Measurements from ENCODE around the gene PPARG.

Gene PPARG

GRCh38 chr3:12405432-12406272 is 116.8 kb downstream of the PPARG start:
- Histone ChIP-seq H3K79me2 (ENCODE audit: insufficient read depth, low read length) (no peaks in the 10 kb centered on the region), H3K9me2 (ENCODE audit: low read depth, low read length) (no peaks in the 10 kb centered on the region), H3K4me2 (ENCODE audit: low read length) (no peak overlapping the region), H2AFZ (ENCODE audit: low read length) (no peak overlapping the region), H4K20me1 (ENCODE audit: insufficient read depth, low read length) (no peaks in the 10 kb centered on the region), H3K27ac (ENCODE audit: low read depth, low read length, poor library complexity, severe bottlenecking) (no peak overlapping the region), H3K9ac (ENCODE audit: low read length) (no peak overlapping the region), H3K4me3 (ENCODE audit: low read depth, low read length, poor library complexity, severe bottlenecking) (no peak overlapping the region), H3K4me1 (ENCODE audit: insufficient read depth, low read length, severe bottlenecking) (no peaks in the 10 kb centered on the region), H3F3A (ENCODE audit: insufficient read depth, low read length) (no peaks in the 10 kb centered on the region), H3K9me3 (ENCODE audit: low read length) (no peaks in the 10 kb centered on the region), H3K36me3 (ENCODE audit: insufficient read depth, low read length) (no peaks in the 10 kb centered on the region), H3K27me3 (ENCODE audit: insufficient read depth, low read length) (no peaks in the 10 kb centered on the region)
- TF ChIP-seq CTCF (IDR thresholded peaks at IDR 0.05; ENCODE audit: low read length) (no peak), EZH2 (IDR thresholded peaks at IDR 0.05; ENCODE audit: borderline replicate concordance, low read length) (no peak)

GRCh38 chr3:12408984-12409683 is 120.3 kb downstream of the PPARG start:
- H3K4me2 ChIP-seq (ENCODE audit: low read length): no peak overlapping the region
- no peak overlapping the region for H2AFZ ChIP-seq (ENCODE audit: low read length)
- H3K9me3 ChIP-seq (ENCODE audit: low read length): no peaks in the 10 kb centered on the region
- H3K4me3 ChIP-seq (ENCODE audit: low read depth, low read length, poor library complexity, severe bottlenecking): no peak overlapping the region
- no peaks in the 10 kb centered on the region for H3F3A ChIP-seq (ENCODE audit: insufficient read depth, low read length)
- H4K20me1 ChIP-seq (ENCODE audit: insufficient read depth, low read length): no peaks in the 10 kb centered on the region
- H3K27ac ChIP-seq (ENCODE audit: low read depth, low read length, poor library complexity, severe bottlenecking): no peak overlapping the region
- H3K9ac ChIP-seq (ENCODE audit: low read length): no peak overlapping the region
- TF ChIP-seq CTCF (IDR thresholded peaks at IDR 0.05; ENCODE audit: low read length) (no peak), EZH2 (IDR thresholded peaks at IDR 0.05; ENCODE audit: borderline replicate concordance, low read length) (no peak)
- no peaks in the 10 kb centered on the region for H3K27me3 ChIP-seq (ENCODE audit: insufficient read depth, low read length)
- no peaks in the 10 kb centered on the region for H3K79me2 ChIP-seq (ENCODE audit: insufficient read depth, low read length)
- H3K9me2 ChIP-seq (ENCODE audit: low read depth, low read length): no peaks in the 10 kb centered on the region
- H3K4me1 ChIP-seq (ENCODE audit: insufficient read depth, low read length, severe bottlenecking): no peaks in the 10 kb centered on the region
- no peaks in the 10 kb centered on the region for H3K36me3 ChIP-seq (ENCODE audit: insufficient read depth, low read length)

- no peak overlapping the region for H3K9ac ChIP-seq (ENCODE audit: low read length)
- TF ChIP-seq CTCF (IDR thresholded peaks at IDR 0.05; ENCODE audit: low read length) (no peak), EZH2 (IDR thresholded peaks at IDR 0.05; ENCODE audit: borderline replicate concordance, low read length) (no peak)
- H2AFZ ChIP-seq (ENCODE audit: low read length): no peak overlapping the region
- H3K27ac ChIP-seq (ENCODE audit: low read depth, low read length, poor library complexity, severe bottlenecking): no peak overlapping the region
- H3F3A ChIP-seq (ENCODE audit: insufficient read depth, low read length): no peaks in the 10 kb centered on the region
- H4K20me1 ChIP-seq (ENCODE audit: insufficient read depth, low read length): no peaks in the 10 kb centered on the region
- H3K9me2 ChIP-seq (ENCODE audit: low read depth, low read length): no peaks in the 10 kb centered on the region
- no peaks in the 10 kb centered on the region for H3K36me3 ChIP-seq (ENCODE audit: insufficient read depth, low read length)
- H3K4me1 ChIP-seq (ENCODE audit: insufficient read depth, low read length, severe bottlenecking): no peaks in the 10 kb centered on the region
- H3K4me2 ChIP-seq (ENCODE audit: low read length): no peak overlapping the region
- no peak overlapping the region for H3K4me3 ChIP-seq (ENCODE audit: low read depth, low read length, poor library complexity, severe bottlenecking)
- H3K9me3 ChIP-seq (ENCODE audit: low read length): no peaks in the 10 kb centered on the region
- no peaks in the 10 kb centered on the region for H3K27me3 ChIP-seq (ENCODE audit: insufficient read depth, low read length)
- no peaks in the 10 kb centered on the region for H3K79me2 ChIP-seq (ENCODE audit: insufficient read depth, low read length)
These were observed 121.1 kb downstream of the PPARG start for GRCh38 chr3:12409684-12410596.
